Gastroesophageal sphincter (tissue), 3 donors: ENCODE data around the gene DCST1.

Source experiments
- POLR2A ChIP-seq, 2 donors: fragments of 450-650 bp; IDR thresholded peaks; one replicate each; pipeline ENCODE4 v1.6.1; 2017; ENCODE audit warnings: antibody characterized with exemption in 2 of 2, mild to moderate bottlenecking in 2 of 2, moderate library complexity in 1 of 2
- TF ChIP-seq, protein P1 (sequence below), 4 experiments: fragments of 200-600 bp in 2 of 4; fragments of 450-650 bp in 2 of 4; sonication (generic) in 1 of 4; IDR thresholded peaks; one replicate each; pipeline ENCODE4 v1.5.1; 2017 to 2019; ENCODE audit warnings: antibody characterized with exemption in 4 of 4, mild to moderate bottlenecking in 2 of 4, moderate library complexity in 2 of 4

- TF ChIP-seq, protein P1, sequence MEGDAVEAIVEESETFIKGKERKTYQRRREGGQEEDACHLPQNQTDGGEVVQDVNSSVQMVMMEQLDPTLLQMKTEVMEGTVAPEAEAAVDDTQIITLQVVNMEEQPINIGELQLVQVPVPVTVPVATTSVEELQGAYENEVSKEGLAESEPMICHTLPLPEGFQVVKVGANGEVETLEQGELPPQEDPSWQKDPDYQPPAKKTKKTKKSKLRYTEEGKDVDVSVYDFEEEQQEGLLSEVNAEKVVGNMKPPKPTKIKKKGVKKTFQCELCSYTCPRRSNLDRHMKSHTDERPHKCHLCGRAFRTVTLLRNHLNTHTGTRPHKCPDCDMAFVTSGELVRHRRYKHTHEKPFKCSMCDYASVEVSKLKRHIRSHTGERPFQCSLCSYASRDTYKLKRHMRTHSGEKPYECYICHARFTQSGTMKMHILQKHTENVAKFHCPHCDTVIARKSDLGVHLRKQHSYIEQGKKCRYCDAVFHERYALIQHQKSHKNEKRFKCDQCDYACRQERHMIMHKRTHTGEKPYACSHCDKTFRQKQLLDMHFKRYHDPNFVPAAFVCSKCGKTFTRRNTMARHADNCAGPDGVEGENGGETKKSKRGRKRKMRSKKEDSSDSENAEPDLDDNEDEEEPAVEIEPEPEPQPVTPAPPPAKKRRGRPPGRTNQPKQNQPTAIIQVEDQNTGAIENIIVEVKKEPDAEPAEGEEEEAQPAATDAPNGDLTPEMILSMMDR (IDR thresholded peaks at IDR 0.05), result no peak
- no peak for TF ChIP-seq POLR2A (IDR thresholded peaks at IDR 0.05)
These were observed 7.5 kb upstream of the DCST1 start for GRCh38 chr1:155026154-155026553.
